Right lobe of liver (tissue), 4 donors: ENCODE data around the gene MAGEA8.

Experiments used
- CTCF ChIP-seq, 4 donors: fragments of 200-600 bp in 3 of 4; fragments of 450-650 bp in 1 of 4; IDR thresholded peaks; one replicate each; pipeline versions ENCODE4 v1.5.1 to v1.8.0; 2016 to 2022; ENCODE audit warnings: antibody characterized with exemption in 4 of 4, mild to moderate bottlenecking in 2 of 4
- POLR2A ChIP-seq: fragments of 450-650 bp; IDR thresholded peaks from one replicate; pipeline ENCODE4 v1.6.1; 2017; ENCODE audit warnings: antibody characterized with exemption, mild to moderate bottlenecking
- donor health status: DM: no; HTN: no; CAD: no.
- donor health status: DM: no; HTN: no; CAD: no.
- donor health status: DM: no; HTN: yes; CAD: no.

- TF ChIP-seq CTCF (IDR thresholded peaks at IDR 0.05) (no peak), POLR2A (no peak)
These were observed 27.7 kb downstream of the MAGEA8 start for GRCh38 chrX:149908727-149909126.
